ENCODE measurements around the gene CFAP77.

DNA sequence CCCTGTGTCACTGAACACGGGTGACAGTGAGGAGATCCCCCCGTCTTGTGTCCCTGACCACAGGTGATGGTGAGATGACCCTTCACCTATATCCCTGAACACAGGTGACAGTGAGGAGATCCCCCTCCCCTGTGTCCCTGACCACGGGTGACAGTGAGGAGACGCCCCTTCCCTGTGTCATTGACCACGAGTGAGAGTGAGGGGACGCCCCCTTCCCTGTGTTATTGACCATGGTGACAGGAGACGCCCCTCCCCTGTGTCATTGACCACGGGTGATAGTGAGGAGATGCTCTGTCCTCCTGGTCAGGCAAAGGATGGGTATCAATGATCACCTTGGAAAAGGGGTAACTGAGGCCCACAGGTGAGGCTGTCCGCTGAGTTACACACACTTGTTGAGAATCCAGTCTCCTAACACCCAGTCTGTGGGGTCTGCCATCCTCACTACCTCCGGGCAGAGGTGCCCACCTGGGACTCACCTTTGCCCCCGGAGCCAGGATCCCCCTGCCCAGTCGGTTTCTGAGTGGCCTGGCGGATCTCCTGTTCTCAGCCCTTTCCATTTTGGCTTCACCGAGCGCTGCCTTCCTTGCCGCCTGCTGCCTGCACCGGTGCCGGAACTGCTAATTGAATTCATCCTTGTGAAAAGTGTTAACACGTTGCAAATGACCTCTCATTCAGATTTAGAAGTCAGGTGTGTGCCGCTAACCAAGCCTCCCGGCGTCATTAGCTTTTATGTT lies 104.2 kb downstream of the CFAP77 start:
- TF ChIP-seq, protein P1, sequence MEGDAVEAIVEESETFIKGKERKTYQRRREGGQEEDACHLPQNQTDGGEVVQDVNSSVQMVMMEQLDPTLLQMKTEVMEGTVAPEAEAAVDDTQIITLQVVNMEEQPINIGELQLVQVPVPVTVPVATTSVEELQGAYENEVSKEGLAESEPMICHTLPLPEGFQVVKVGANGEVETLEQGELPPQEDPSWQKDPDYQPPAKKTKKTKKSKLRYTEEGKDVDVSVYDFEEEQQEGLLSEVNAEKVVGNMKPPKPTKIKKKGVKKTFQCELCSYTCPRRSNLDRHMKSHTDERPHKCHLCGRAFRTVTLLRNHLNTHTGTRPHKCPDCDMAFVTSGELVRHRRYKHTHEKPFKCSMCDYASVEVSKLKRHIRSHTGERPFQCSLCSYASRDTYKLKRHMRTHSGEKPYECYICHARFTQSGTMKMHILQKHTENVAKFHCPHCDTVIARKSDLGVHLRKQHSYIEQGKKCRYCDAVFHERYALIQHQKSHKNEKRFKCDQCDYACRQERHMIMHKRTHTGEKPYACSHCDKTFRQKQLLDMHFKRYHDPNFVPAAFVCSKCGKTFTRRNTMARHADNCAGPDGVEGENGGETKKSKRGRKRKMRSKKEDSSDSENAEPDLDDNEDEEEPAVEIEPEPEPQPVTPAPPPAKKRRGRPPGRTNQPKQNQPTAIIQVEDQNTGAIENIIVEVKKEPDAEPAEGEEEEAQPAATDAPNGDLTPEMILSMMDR (IDR thresholded peaks at IDR 0.05) = no peak
- TF ChIP-seq POLR2A (IDR thresholded peaks at IDR 0.05) = no peak
